ENCODE results near the gene CALD1. TPM values are rescaled to one million over a fixed set of nuclear protein-coding genes. Genes with fewer than 3 reads are reported as not detected.

CALD1 gene
- total RNA-seq, 2 donors from 2014 or later: 912 to 1,038 TPM

- Histone ChIP-seq H3K36me3 (peaks cover 52% of the 10 kb centered on the region), H3K27me3 (replicated peaks; ENCODE audit: insufficient read depth) (no peaks in the 10 kb centered on the region), H3K27ac (peak overlapping the region in 1 of 2 donors; percentile 44), H3K9me3 (no peaks in the 10 kb centered on the region), H3K4me3 (no peak overlapping the region), H3K4me1 (ENCODE audit: control insufficient read depth in 1 of 2, low read depth in 2 of 2) (peaks cover 0 to 13% of the 10 kb centered on the region in 2 donors)
- ATAC-seq (ENCODE audit: insufficient number of reproducible peaks, low FRiP score, low read depth) (no peak), DNase-seq (ENCODE audit: low spot score) (no peak)
- peak; percentile 46 for TF ChIP-seq CTCF (IDR thresholded peaks at IDR 0.05)
Observed at GRCh38 chr7:134954197-134955082, 175.0 kb downstream of the CALD1 start.

DNA sequence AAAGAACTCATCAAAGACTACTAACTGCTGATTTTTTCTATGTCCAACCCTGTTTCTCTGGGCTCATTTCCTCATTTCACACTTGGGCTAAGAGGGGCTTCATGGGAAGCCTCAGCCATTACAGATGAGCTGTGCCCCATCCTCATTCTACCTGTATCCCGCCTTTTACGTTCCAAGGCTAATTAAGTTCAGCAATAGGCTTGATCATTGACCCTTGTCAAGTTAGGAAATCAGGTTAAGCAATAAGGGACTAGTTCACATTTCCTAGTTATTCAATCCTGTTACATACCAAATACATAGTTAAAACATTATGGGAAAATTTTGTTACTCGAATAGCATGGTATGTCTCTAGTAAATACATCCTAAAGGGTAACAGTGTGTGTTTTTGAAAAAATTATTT is 177.6 kb downstream of the CALD1 start:
- no peak overlapping the region for H3K27ac ChIP-seq

DNA sequence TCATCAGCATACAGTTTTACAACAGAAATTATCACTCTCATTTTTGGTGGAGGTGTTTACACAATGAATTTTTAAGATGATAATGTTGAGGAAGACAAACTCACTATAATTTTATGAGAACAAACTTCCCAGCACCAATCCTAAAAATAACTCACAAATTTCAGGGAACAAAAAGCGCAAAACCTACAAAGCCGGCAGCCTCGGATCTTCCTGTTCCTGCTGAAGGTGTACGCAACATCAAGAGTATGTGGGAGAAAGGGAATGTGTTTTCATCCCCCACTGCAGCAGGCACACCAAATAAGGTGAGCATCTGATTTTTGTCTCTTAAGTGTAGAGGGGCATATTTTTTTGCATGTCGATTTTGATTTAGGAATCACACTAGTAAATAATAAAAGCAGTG is 180.4 kb downstream of the CALD1 start:
- peaks cover 44% of the 10 kb centered on the region for H3K36me3 ChIP-seq
- no peak for TF ChIP-seq CTCF (IDR thresholded peaks at IDR 0.05)
- no peak overlapping the region for H3K4me3 ChIP-seq
- ATAC-seq (ENCODE audit: insufficient number of reproducible peaks, low FRiP score, low read depth): no peak
- H3K27me3 ChIP-seq (replicated peaks; ENCODE audit: insufficient read depth): no peaks in the 10 kb centered on the region
- no peaks in the 10 kb centered on the region for H3K9me3 ChIP-seq
- H3K4me1 ChIP-seq (ENCODE audit: control insufficient read depth in 1 of 2, low read depth in 2 of 2): peaks cover 22 to 59% of the 10 kb centered on the region in 2 donors
- DNase-seq (ENCODE audit: low spot score): no peak
- peak overlapping the region; percentile 44 to 64 for H3K27ac ChIP-seq

More for the DNA sequence above, 177.6 kb downstream of the CALD1 start:
- H3K27me3 ChIP-seq (replicated peaks; ENCODE audit: insufficient read depth): no peaks in the 10 kb centered on the region
- DNase-seq (ENCODE audit: low spot score) (no peak), ATAC-seq (ENCODE audit: insufficient number of reproducible peaks, low FRiP score, low read depth) (no peak)
- peaks cover 2 to 38% of the 10 kb centered on the region in 2 donors for H3K4me1 ChIP-seq (ENCODE audit: control insufficient read depth in 1 of 2, low read depth in 2 of 2)
- H3K9me3 ChIP-seq: no peaks in the 10 kb centered on the region
- no peak overlapping the region for H3K4me3 ChIP-seq
- peaks cover 47% of the 10 kb centered on the region for H3K36me3 ChIP-seq
- no peak for TF ChIP-seq CTCF (IDR thresholded peaks at IDR 0.05)

- no peak for TF ChIP-seq CTCF (IDR thresholded peaks at IDR 0.05)
- no peak for DNase-seq (ENCODE audit: low spot score)
- Histone ChIP-seq H3K27me3 (replicated peaks; ENCODE audit: insufficient read depth) (no peaks in the 10 kb centered on the region), H3K27ac (peak overlapping the region; percentile 39 to 64), H3K4me3 (no peak overlapping the region), H3K9me3 (no peaks in the 10 kb centered on the region), H3K36me3 (peaks cover 58% of the 10 kb centered on the region), H3K4me1 (ENCODE audit: control insufficient read depth in 1 of 2, low read depth in 2 of 2) (peaks cover 29 to 81% of the 10 kb centered on the region in 2 donors)
- ATAC-seq (ENCODE audit: insufficient number of reproducible peaks, low FRiP score, low read depth): no peak
Observed at GRCh38 chr7:134962270-134962780, 182.9 kb downstream of the CALD1 start.

DNA sequence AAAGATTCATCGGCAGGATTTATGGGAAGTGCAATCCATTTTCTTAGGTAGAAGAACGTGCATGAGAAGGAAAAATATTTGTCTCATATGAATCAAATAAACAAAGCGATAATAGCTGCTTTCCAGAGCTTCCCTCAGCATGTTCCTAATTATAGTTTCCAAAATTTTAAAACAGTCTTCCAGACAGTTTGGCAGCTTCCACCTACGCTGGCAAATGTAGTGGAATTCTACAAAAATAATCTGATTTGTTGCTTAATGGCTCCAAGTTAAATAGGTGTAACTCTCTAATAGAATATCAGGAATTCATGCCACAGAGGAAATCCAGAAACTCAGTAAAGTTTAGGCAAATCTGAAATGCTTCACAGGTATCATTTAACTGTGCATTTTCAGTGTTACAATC is 183.6 kb downstream of the CALD1 start:
- peak overlapping the region; percentile 39 to 64 for H3K27ac ChIP-seq
- DNase-seq (ENCODE audit: low spot score) (no peak), ATAC-seq (ENCODE audit: insufficient number of reproducible peaks, low FRiP score, low read depth) (no peak)
- peak overlapping the region; percentile 33 for H3K4me3 ChIP-seq
- no peaks in the 10 kb centered on the region for H3K9me3 ChIP-seq
- no peak for TF ChIP-seq CTCF (IDR thresholded peaks at IDR 0.05)
- H3K4me1 ChIP-seq (ENCODE audit: control insufficient read depth in 1 of 2, low read depth in 2 of 2): peaks cover 29 to 81% of the 10 kb centered on the region in 2 donors
- H3K27me3 ChIP-seq (replicated peaks; ENCODE audit: insufficient read depth): no peaks in the 10 kb centered on the region
- peaks cover 62% of the 10 kb centered on the region for H3K36me3 ChIP-seq
